Measurements from ENCODE around the gene PPP3R2. TPM values are rescaled to one million over a fixed set of nuclear protein-coding genes. Genes with fewer than 3 reads are reported as not detected.

The PPP3R2 gene
- total RNA-seq, 1 experiment from 2014 or later: not detected

DNA sequence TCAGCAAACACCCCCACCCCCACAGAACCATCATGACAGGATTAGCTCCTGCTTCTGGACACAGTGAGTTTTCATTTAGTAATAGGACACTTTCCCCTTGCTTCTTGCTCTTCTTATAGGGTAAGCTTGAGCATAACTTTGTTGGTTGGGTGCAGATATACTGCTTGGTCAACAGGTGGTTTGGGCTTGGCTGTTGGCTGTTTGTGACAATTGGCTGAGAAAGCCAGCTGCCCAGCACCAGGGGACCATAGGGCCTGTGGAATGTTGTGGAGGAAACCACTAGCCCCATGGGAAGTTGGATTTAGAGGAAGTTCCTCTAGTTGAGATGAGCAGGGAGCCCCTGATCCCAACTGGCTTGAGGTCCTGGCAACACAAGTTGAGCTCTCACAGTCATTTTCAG, 30.5 kb downstream of the PPP3R2 start (continued):
- TF ChIP-seq FOXK1 (CRISPR knock-in tag; IDR thresholded peaks at IDR 0.05) (no peak), E2F1 (CRISPR knock-in tag; IDR thresholded peaks at IDR 0.05) (no peak), ZNF317 (CRISPR knock-in tag; IDR thresholded peaks at IDR 0.05; ENCODE audit: borderline replicate concordance, low read depth) (no peak), CDX4 (CRISPR knock-in tag; IDR thresholded peaks at IDR 0.05; ENCODE audit: borderline replicate concordance) (no peak), OVOL2 (CRISPR knock-in tag; IDR thresholded peaks at IDR 0.05; ENCODE audit: borderline replicate concordance) (no peak), ZNF219 (CRISPR knock-in tag; IDR thresholded peaks at IDR 0.05; ENCODE audit: borderline replicate concordance) (no peak), AR (CRISPR knock-in tag; IDR thresholded peaks at IDR 0.05) (no peak)
- TF ChIP-seq, protein P1, sequence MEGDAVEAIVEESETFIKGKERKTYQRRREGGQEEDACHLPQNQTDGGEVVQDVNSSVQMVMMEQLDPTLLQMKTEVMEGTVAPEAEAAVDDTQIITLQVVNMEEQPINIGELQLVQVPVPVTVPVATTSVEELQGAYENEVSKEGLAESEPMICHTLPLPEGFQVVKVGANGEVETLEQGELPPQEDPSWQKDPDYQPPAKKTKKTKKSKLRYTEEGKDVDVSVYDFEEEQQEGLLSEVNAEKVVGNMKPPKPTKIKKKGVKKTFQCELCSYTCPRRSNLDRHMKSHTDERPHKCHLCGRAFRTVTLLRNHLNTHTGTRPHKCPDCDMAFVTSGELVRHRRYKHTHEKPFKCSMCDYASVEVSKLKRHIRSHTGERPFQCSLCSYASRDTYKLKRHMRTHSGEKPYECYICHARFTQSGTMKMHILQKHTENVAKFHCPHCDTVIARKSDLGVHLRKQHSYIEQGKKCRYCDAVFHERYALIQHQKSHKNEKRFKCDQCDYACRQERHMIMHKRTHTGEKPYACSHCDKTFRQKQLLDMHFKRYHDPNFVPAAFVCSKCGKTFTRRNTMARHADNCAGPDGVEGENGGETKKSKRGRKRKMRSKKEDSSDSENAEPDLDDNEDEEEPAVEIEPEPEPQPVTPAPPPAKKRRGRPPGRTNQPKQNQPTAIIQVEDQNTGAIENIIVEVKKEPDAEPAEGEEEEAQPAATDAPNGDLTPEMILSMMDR (IDR thresholded peaks at IDR 0.05): no peak
- TF ChIP-seq, protein P2, sequence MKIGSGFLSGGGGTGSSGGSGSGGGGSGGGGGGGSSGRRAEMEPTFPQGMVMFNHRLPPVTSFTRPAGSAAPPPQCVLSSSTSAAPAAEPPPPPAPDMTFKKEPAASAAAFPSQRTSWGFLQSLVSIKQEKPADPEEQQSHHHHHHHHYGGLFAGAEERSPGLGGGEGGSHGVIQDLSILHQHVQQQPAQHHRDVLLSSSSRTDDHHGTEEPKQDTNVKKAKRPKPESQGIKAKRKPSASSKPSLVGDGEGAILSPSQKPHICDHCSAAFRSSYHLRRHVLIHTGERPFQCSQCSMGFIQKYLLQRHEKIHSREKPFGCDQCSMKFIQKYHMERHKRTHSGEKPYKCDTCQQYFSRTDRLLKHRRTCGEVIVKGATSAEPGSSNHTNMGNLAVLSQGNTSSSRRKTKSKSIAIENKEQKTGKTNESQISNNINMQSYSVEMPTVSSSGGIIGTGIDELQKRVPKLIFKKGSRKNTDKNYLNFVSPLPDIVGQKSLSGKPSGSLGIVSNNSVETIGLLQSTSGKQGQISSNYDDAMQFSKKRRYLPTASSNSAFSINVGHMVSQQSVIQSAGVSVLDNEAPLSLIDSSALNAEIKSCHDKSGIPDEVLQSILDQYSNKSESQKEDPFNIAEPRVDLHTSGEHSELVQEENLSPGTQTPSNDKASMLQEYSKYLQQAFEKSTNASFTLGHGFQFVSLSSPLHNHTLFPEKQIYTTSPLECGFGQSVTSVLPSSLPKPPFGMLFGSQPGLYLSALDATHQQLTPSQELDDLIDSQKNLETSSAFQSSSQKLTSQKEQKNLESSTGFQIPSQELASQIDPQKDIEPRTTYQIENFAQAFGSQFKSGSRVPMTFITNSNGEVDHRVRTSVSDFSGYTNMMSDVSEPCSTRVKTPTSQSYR (CRISPR knock-in tag; IDR thresholded peaks at IDR 0.05): no peak

DNA sequence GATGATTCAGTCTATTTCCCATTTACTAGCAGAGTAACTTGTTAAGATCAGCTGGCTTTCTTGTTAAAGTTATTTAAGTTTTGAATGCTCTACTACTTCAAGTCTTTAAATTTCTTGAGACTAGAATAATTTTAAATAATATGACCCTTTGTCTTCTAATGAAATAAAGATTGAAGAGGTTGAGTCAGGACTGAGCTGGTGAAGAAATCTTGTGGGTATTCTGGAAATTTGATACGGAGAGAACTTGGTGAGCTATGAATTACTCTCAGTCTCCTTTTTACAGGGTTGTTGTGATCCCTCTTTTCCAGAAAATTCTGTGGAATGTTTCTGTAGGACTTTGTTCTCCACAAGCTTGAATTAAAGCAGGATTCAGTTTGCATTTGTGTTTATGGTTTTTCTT, 31.8 kb downstream of the PPP3R2 start:
- H3K9me3 Mint-ChIP-seq: peaks cover 9% of the 10 kb centered on the region; the same call in 1 of the 2 replicates
- H3K27me3 Mint-ChIP-seq (ENCODE audit: low read depth): no peaks in the 10 kb centered on the region
- DNase-seq (ENCODE audit: low spot score) (no peak), ATAC-seq (no peak)
- H3K36me3 Mint-ChIP-seq: peaks cover 75% of the 10 kb centered on the region
- H3K27ac Mint-ChIP-seq: no peak overlapping the region
- TF ChIP-seq ZNF425 (CRISPR knock-in tag; conservative IDR thresholded peaks at IDR 0.05) (no peak), ZBTB21 (CRISPR knock-in tag; IDR thresholded peaks at IDR 0.05; ENCODE audit: borderline replicate concordance) (no peak), OVOL2 (CRISPR knock-in tag; IDR thresholded peaks at IDR 0.05; ENCODE audit: borderline replicate concordance) (no peak), EMX1 (CRISPR knock-in tag; IDR thresholded peaks at IDR 0.05) (no peak), ATF1 (CRISPR knock-in tag; IDR thresholded peaks at IDR 0.05) (no peak), E2F1 (CRISPR knock-in tag; IDR thresholded peaks at IDR 0.05) (no peak)
- TF ChIP-seq, protein P3, sequence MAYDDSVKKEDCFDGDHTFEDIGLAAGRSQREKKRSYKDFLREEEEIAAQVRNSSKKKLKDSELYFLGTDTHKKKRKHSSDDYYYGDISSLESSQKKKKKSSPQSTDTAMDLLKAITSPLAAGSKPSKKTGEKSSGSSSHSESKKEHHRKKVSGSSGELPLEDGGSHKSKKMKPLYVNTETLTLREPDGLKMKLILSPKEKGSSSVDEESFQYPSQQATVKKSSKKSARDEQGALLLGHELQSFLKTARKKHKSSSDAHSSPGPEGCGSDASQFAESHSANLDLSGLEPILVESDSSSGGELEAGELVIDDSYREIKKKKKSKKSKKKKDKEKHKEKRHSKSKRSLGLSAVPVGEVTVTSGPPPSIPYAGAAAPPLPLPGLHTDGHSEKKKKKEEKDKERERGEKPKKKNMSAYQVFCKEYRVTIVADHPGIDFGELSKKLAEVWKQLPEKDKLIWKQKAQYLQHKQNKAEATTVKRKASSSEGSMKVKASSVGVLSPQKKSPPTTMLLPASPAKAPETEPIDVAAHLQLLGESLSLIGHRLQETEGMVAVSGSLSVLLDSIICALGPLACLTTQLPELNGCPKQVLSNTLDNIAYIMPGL (CRISPR knock-in tag; IDR thresholded peaks at IDR 0.05): no peak
- CTCF ChIA-PET: interaction anchor here (0.7 to 1.4 kb wide), 3 partner anchors 13 to 141 kb away, joined by 3 to 4 read pairs (median 4); no protein-coding TSS in a partner anchor
- POLR2A ChIA-PET: no interaction called here
- H3K4me1 Mint-ChIP-seq: no peaks in the 10 kb centered on the region
- H3K4me3 Mint-ChIP-seq: no peak overlapping the region
